T-cell (primary cell): Measurements from ENCODE around the gene MAP2K3. TPM values are rescaled to one million over a fixed set of nuclear protein-coding genes. Genes with fewer than 3 reads are reported as not detected.
"Not testable (repeated sequence)": the region's sequence is repeated elsewhere in the genome, so short reads cannot be mapped to it uniquely, and the experiment has no call there.

Experiments
- ATAC-seq, 4 experiments: fragments of 200-7000 bp in 3 of 4; fragments of 150-1000 bp in 1 of 4; cut with Tn5 transposase; replicated peaks in 1 of 4; 1 replicate in 3 of 4; 2 replicates in 1 of 4; pipeline ENCODE4 v1.10.0; 2021; ENCODE audit warnings: moderate library complexity in 3 of 4, mild to moderate bottlenecking in 2 of 4, moderate number of reproducible peaks in 1 of 4
- CTCF ChIA-PET, 2 donors: fragments of 300-600 bp; sonication (Branson Sonifier 250); formaldehyde crosslinking; loops; one replicate each; lab custom pipeline; 2022; ENCODE audit warnings: antibody characterized with exemption in 2 of 2; lab: Charles Lee
- POLR2A ChIA-PET, 2 donors: fragments of 300-600 bp; sonication (Branson Sonifier 250); formaldehyde crosslinking; loops; one replicate each; lab custom pipeline; 2022; ENCODE audit warnings: antibody characterized with exemption in 2 of 2; lab: Charles Lee
- DNase-seq, 35 experiments: peaks; one replicate each; pipeline versions ENCODE4 v3.0.0 to v3.0.0-alpha.2; 2013 to 2023
- H3K27ac ChIP-seq: one replicate; pipeline ENCODE4 v1.5.1; 2013; ENCODE audit warnings: low read length
- H3K27me3 ChIP-seq, 2 experiments: replicated peaks in 1 of 2; 1 replicate in 1 of 2; 2 replicates in 1 of 2; pipeline versions ENCODE4 v1.6.1 to v1.7.0; 2013; ENCODE audit warnings: low read length in 1 of 2, mixed read lengths in 1 of 2; ENCODE audit not compliant: control insufficient read depth in 2 of 2, insufficient read depth in 2 of 2; ENCODE audit errors: extremely low read depth in 1 of 2
- H3K36me3 ChIP-seq, 2 donors: 1 replicate in 1 of 2; 2 replicates in 1 of 2; pipeline versions ENCODE4 v1.6.1 to v1.7.0; 2013; ENCODE audit warnings: low read length in 1 of 2; ENCODE audit not compliant: control insufficient read depth in 2 of 2, insufficient read depth in 1 of 2; ENCODE audit errors: extremely low read depth in 1 of 2
- H3K4me1 ChIP-seq, 2 experiments: 1 replicate in 1 of 2; 2 replicates in 1 of 2; pipeline versions ENCODE4 v1.6.1 to v1.7.0; 2013; ENCODE audit warnings: low read length in 2 of 2, mixed read lengths in 1 of 2; ENCODE audit not compliant: insufficient read depth in 2 of 2, control insufficient read depth in 1 of 2; ENCODE audit errors: extremely low read depth in 1 of 2
- H3K4me3 ChIP-seq, 2 donors: 1 replicate in 1 of 2; 2 replicates in 1 of 2; pipeline versions ENCODE4 v1.5.1 to v1.7.0; 2013; ENCODE audit warnings: mild to moderate bottlenecking in 2 of 2, low read length in 1 of 2, moderate library complexity in 1 of 2; ENCODE audit not compliant: control insufficient read depth in 1 of 2; ENCODE audit errors: extremely low read depth in 1 of 2
- H3K9me3 ChIP-seq: 2 replicates; pipeline ENCODE4 v1.7.0; 2013
- H3K27ac Mint-ChIP-seq, 2 donors: one replicate each; pipeline ENCODE4 v1.8.0; 2020 to 2021; ENCODE audit warnings: mild to moderate bottlenecking in 2 of 2, mixed read lengths in 2 of 2
- H3K27me3 Mint-ChIP-seq, 2 donors: one replicate each; pipeline ENCODE4 v1.8.0; 2021 to 2022; ENCODE audit warnings: mixed read lengths in 2 of 2
- H3K36me3 Mint-ChIP-seq: one replicate; pipeline ENCODE4 v1.8.0; 2021; ENCODE audit warnings: mixed read lengths
- H3K4me1 Mint-ChIP-seq, 3 donors: one replicate each; pipeline ENCODE4 v1.8.0; 2020 to 2022; ENCODE audit warnings: mixed read lengths in 3 of 3, mild to moderate bottlenecking in 1 of 3
- H3K4me3 Mint-ChIP-seq, 3 donors: one replicate each; pipeline ENCODE4 v1.8.0; 2020 to 2022; ENCODE audit warnings: mild to moderate bottlenecking in 3 of 3, mixed read lengths in 3 of 3, moderate library complexity in 3 of 3
- H3K9me3 Mint-ChIP-seq, 3 donors: one replicate each; pipeline ENCODE4 v1.8.0; 2020 to 2022; ENCODE audit warnings: mixed read lengths in 3 of 3
- WGBS: methylation state at CpG from one replicate; pipeline ENCODE4 v1.1.5; 2013; ENCODE audit warnings: missing lambda C conversion rate; ENCODE audit not compliant: insufficient coverage; 5-methylcytosine and 5-hydroxymethylcytosine counted together
- total RNA-seq, 35 experiments: library from RNA in 6 of 35; stranded (reverse) in 6 of 35; fragments of 120-200 nt in 1 of 35; gene quantifications; one replicate each; pipeline versions ENCODE4 v1.2.1 to v1.2.4 and lab custom pipeline; 2013 to 2026

The MAP2K3 gene
- total RNA-seq, 5 donors from 2014 or later (not counting 1 experiment from before 2014, with no cell fraction given) = 36.9 to 61.3 (median 57.1) TPM

DNA sequence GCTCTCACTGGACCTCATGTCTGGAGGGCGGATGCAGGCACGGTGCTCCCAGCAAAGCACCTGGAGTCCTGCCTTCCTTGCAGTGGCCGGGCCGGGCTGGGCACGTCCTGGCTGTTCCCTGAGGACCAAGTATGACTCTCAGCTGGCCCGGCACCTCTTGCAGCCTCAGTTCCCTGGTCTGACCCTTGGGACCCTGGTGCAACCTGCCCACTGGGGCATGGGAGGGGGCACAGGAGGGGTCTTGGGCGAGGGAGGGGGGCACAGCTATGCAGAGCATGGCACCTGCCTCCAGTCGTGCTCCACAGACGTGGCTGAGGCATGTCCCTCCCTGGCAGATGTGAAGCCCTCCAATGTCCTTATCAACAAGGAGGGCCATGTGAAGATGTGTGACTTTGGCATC is 19.6 kb downstream of the MAP2K3 start:
- DNase-seq = no peak
- H3K9me3 ChIP-seq = no peaks in the 10 kb centered on the region
- ChIA-PET POLR2A (no interaction called here), CTCF (no interaction called here)
- H3K4me3 ChIP-seq = no peak overlapping the region
- no peaks in the 10 kb centered on the region for H3K4me1 Mint-ChIP-seq
- ATAC-seq = no peak
- H3K27me3 ChIP-seq = no peaks in the 10 kb centered on the region
- H3K4me1 ChIP-seq = no peaks in the 10 kb centered on the region
- no peak overlapping the region for H3K4me3 Mint-ChIP-seq
- H3K27me3 Mint-ChIP-seq = no peaks in the 10 kb centered on the region
- peaks cover 35% of the 10 kb centered on the region for H3K36me3 Mint-ChIP-seq
- H3K27ac Mint-ChIP-seq = no peak overlapping the region
- H3K9me3 Mint-ChIP-seq = peaks cover 0 to 10% (median 9%) of the 10 kb centered on the region in 3 donors
- no peak overlapping the region for H3K27ac ChIP-seq
- WGBS = 78% methylated on average over 9 of the region's 9 CpGs
- H3K36me3 ChIP-seq = peaks cover 23 to 68% of the 10 kb centered on the region in 2 donors

DNA sequence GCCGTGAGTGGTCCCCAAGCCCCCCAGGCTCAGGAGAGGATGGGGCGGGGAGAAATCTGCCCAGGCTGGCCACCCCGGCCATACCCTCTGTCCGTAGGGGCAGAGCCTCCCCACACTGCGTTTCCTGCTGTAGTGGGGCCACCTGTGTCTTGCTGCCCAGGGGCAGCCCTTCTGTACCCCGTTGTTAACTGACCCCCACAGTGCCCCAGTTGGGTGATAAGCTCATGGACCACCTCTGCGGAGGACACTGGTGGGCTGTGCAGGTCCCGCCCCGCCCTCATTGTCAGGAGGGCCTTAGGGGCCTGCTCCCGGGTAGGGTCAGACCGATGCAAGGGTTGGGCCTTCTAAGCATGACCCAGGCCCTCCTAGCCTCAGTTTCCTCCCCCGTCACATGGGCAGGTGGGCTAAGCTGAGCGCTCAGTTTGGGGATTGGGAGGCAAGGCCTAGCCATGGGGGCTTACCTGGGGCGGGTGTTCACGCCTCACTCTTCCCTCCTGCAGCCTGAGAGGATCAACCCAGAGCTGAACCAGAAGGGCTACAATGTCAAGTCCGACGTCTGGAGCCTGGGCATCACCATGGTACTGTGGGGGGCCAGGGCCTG is 20.1 kb downstream of the MAP2K3 start:
- H3K27ac Mint-ChIP-seq, DNase-seq, CTCF ChIA-PET, H3K4me3 ChIP-seq, H3K27ac ChIP-seq, ATAC-seq, H3K4me1 ChIP-seq, H3K4me1 Mint-ChIP-seq, H3K4me3 Mint-ChIP-seq, H3K9me3 ChIP-seq, H3K27me3 ChIP-seq, H3K27me3 Mint-ChIP-seq, POLR2A ChIA-PET: not testable (repeated sequence)
- WGBS = 90% methylated on average over 12 of the region's 17 CpGs
- Mint-ChIP-seq H3K36me3 (peaks cover 36% of the 10 kb centered on the region), H3K9me3 (peaks cover 0 to 10% (median 10%) of the 10 kb centered on the region in 3 donors)
- H3K36me3 ChIP-seq = peaks cover 23 to 63% of the 10 kb centered on the region in 2 donors

DNA sequence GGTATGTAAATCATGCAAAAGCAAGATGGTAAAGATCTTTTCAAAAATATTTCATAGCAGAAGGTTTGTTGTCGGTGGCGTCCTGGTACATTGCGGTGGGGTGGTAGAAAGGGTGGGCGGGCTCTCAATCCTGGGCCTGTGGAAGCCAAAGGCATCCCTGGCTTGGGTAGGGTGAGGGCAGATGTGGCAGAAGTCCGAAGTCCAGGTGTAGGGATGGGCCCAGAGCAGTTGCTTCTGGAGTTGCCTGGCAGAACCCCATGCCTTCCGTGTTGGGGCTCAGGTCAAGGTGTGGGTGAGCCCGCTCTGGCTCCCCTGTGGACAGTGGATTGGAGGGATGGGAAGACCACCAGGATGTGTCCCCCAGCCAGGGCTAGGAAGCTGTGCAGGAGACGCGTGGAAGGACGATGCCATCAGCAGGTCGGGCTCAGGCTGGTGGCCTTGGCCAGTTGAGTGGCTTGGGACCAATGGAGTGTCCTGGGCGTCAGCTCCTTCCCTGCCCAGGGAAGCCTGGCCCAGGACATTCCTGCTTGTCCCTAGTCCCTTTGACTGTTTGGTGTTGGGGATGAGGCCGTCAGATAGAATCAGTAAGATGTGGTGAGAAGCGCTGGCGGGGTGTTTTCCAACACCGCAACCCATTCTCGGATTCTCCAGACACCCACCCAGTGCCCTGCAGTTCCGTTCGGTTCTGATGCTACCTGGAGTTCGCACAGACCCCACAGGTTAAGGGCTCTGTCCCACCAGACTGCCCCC is 21.1 kb downstream of the MAP2K3 start:
- CTCF ChIA-PET = not testable (repeated sequence)

DNA sequence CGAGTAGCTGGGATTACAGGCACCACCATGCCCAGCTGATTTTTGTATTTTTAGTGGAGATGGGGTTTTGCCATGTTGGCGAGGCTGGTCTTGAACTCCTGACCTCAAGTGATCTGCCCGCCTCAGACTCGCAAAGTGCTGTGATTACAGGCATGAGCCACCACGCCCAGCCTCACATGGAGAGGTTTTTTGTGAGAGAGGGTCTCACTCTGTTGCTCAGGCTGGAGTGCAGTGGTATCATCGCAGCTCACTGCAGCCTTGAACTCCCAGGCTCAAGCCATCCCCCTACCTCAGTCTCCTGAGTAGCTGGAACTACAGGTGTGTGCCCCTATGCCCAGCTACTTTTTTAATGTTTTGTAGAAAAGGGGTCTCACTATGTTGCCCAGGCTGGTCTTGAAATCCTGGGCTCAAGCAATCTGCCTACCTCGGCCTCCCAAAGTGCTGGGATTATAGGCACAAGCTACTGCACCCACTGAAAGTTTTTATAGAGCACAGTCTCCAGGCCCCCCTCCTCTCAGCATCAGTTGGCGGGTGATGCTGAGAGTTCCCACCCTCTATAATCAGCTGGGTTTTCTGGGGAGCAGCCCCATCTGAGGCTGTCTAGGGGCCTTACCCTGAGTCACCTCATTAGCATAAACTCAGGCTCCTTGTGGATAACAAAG is 22.2 kb downstream of the MAP2K3 start:
- peaks cover 34% of the 10 kb centered on the region for H3K36me3 Mint-ChIP-seq
- H3K27ac Mint-ChIP-seq, H3K4me3 Mint-ChIP-seq: not testable (repeated sequence)

More for the DNA sequence above, 21.1 kb downstream of the MAP2K3 start:
- H3K4me1 Mint-ChIP-seq, H3K27ac ChIP-seq, H3K4me3 Mint-ChIP-seq, DNase-seq, H3K27me3 ChIP-seq, H3K27ac Mint-ChIP-seq, POLR2A ChIA-PET, H3K27me3 Mint-ChIP-seq, H3K4me1 ChIP-seq, H3K4me3 ChIP-seq, H3K9me3 ChIP-seq, ATAC-seq: not testable (repeated sequence)
- Mint-ChIP-seq H3K36me3 (peaks cover 37% of the 10 kb centered on the region), H3K9me3 (peaks cover 0 to 10% (median 10%) of the 10 kb centered on the region in 3 donors)
- WGBS = 90% methylated on average over 2 of the region's 20 CpGs
- peaks cover 18 to 56% of the 10 kb centered on the region in 2 donors for H3K36me3 ChIP-seq

DNA sequence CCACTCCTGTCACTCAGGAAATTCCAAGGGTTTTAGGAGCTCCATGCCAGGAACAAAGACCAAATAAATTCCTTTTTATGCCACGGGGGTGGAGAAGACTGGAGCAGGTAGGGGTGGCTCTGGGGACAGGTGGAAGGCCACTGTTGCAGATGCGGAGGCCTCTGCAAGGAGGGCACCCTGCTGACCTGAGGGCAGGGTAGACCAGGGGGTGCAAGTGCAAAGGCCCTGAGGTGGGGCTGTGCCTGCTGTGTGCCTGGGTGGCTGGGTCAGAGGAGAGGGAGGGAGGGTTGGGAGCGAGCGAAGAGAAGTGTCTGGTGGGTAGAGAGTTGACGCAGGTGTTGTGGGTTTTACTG is 22.7 kb downstream of the MAP2K3 start:
- Mint-ChIP-seq H3K36me3 (peaks cover 34% of the 10 kb centered on the region), H3K9me3 (peaks cover 0 to 10% (median 5%) of the 10 kb centered on the region in 3 donors)
- H3K27ac ChIP-seq, H3K27me3 Mint-ChIP-seq, H3K9me3 ChIP-seq, H3K27me3 ChIP-seq, H3K4me1 ChIP-seq, DNase-seq, CTCF ChIA-PET, H3K27ac Mint-ChIP-seq, POLR2A ChIA-PET, H3K4me3 Mint-ChIP-seq, H3K4me3 ChIP-seq, H3K4me1 Mint-ChIP-seq, ATAC-seq: not testable (repeated sequence)
- WGBS = 20% methylated on average over 1 of the region's 5 CpGs
- peaks cover 11 to 47% of the 10 kb centered on the region in 2 donors for H3K36me3 ChIP-seq

More for the DNA sequence above, 22.2 kb downstream of the MAP2K3 start:
- DNase-seq, H3K27me3 Mint-ChIP-seq, H3K9me3 ChIP-seq, POLR2A ChIA-PET, H3K4me1 Mint-ChIP-seq, H3K4me3 ChIP-seq, H3K27me3 ChIP-seq, H3K4me1 ChIP-seq, H3K27ac ChIP-seq, ATAC-seq, CTCF ChIA-PET: not testable (repeated sequence)
- H3K9me3 Mint-ChIP-seq = peaks cover 0 to 10% (median 5%) of the 10 kb centered on the region in 3 donors
- 89% methylated on average over 2 of the region's 8 CpGs for WGBS
- peaks cover 11 to 50% of the 10 kb centered on the region in 2 donors for H3K36me3 ChIP-seq

DNA sequence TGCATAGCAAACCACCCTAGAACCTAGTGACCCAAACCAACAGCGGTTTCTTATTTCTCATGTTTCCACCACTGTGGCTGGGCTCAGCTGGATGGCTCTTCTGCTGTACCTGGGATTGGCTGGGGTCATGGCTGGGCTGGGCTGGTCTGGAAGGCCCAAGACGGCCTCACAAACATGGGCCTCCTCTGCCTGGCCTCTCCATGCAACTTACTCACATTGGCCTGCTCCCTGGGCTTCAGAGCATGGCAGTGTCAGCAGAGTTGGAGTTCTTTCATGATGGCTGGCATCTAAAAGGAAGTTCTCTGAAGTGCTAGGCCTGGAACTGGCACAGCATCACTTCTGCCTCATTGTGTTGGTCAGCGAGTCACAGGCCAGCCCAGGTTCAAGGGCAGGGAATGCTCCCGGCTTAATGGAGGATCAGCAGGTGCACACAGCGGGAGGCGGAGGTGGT is 24.4 kb downstream of the MAP2K3 start:
- H3K27ac Mint-ChIP-seq, ATAC-seq, H3K27me3 ChIP-seq, H3K27me3 Mint-ChIP-seq, CTCF ChIA-PET, H3K4me3 Mint-ChIP-seq, H3K27ac ChIP-seq, H3K4me1 Mint-ChIP-seq, H3K9me3 ChIP-seq, H3K9me3 Mint-ChIP-seq, POLR2A ChIA-PET, H3K4me1 ChIP-seq, H3K4me3 ChIP-seq: not testable (repeated sequence)
- peak in 1 of 35 experiments; percentile 9 for DNase-seq
- WGBS = 92% methylated on average over 2 of the region's 6 CpGs
- H3K36me3 Mint-ChIP-seq = peaks cover 28% of the 10 kb centered on the region
- peaks cover 5 to 30% of the 10 kb centered on the region in 2 donors for H3K36me3 ChIP-seq
